Measurements from ENCODE around the gene MAPRE3.

DNA sequence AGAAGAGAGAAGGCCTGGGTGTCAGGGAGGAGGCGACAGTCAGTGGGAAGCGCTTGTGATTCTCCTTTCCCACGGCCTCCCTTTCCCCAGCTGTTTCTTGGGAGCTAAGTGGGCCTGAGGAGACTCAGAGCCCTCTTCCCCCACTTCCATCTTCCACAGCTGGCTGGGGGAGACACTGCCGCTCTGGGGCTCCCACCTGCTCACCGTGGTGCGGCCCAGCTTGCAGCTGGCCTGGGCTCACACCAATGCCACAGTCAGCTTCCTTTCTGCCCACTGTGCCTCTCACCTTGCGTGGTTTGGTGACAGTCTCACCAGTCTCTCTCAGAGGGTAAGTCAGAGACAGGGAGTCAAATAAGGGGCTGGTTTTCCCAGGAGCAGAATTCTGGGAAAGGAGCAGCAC, 69.4 kb downstream of the MAPRE3 start:
- TF ChIP-seq CTBP1 (IDR thresholded peaks at IDR 0.05; ENCODE audit: borderline replicate concordance) (no peak), POLR2AphosphoS5 (IDR thresholded peaks at IDR 0.05; ENCODE audit: control insufficient read depth, insufficient read depth, low read depth, low read length) (no peak), HDGF (IDR thresholded peaks at IDR 0.05) (no peak), EZH2 (IDR thresholded peaks at IDR 0.05; ENCODE audit: borderline replicate concordance, low read depth, low read length) (no peak), CEBPB (tag; IDR thresholded peaks at IDR 0.05) (no peak)
- TF ChIP-seq, protein P1, sequence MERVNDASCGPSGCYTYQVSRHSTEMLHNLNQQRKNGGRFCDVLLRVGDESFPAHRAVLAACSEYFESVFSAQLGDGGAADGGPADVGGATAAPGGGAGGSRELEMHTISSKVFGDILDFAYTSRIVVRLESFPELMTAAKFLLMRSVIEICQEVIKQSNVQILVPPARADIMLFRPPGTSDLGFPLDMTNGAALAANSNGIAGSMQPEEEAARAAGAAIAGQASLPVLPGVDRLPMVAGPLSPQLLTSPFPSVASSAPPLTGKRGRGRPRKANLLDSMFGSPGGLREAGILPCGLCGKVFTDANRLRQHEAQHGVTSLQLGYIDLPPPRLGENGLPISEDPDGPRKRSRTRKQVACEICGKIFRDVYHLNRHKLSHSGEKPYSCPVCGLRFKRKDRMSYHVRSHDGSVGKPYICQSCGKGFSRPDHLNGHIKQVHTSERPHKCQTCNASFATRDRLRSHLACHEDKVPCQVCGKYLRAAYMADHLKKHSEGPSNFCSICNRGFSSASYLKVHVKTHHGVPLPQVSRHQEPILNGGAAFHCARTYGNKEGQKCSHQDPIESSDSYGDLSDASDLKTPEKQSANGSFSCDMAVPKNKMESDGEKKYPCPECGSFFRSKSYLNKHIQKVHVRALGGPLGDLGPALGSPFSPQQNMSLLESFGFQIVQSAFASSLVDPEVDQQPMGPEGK (CRISPR knock-in tag; IDR thresholded peaks at IDR 0.05; ENCODE audit: borderline replicate concordance) = no peak

Data from K562 (cell line).